Fibroblast of lung (primary cell): ENCODE measurements around the gene COX17. TPM values are rescaled to one million over a fixed set of nuclear protein-coding genes. Genes with fewer than 3 reads are reported as not detected.
"Not testable (repeated sequence)": the region's sequence is repeated elsewhere in the genome, so short reads cannot be mapped to it uniquely, and the experiment has no call there.

Experiments
- DNase-seq, 2 donors: peaks; one replicate each; pipeline versions ENCODE4 v3.0.0 to v3.0.0-alpha.2; 2010; ENCODE audit warnings: low read depth in 2 of 2
- H2AFZ ChIP-seq: 2 replicates; pipeline ENCODE4 v1.5.1; 2012; ENCODE audit warnings: low read length, control low read depth, inconsistent platforms
- H3K27ac ChIP-seq: 2 replicates; pipeline ENCODE4 v1.5.1; 2011; ENCODE audit warnings: low read length, control low read depth; ENCODE audit not compliant: insufficient read depth
- H3K27me3 ChIP-seq: 2 replicates; pipeline ENCODE4 v1.5.1; 2011; ENCODE audit warnings: mild to moderate bottlenecking, low read length; ENCODE audit not compliant: control insufficient read depth, insufficient read depth
- H3K36me3 ChIP-seq: 2 replicates; pipeline ENCODE4 v1.5.1; 2011; ENCODE audit warnings: low read length; ENCODE audit not compliant: control insufficient read depth, insufficient read depth
- H3K4me1 ChIP-seq: 2 replicates; pipeline ENCODE4 v1.5.1; 2011; ENCODE audit warnings: low read length; ENCODE audit not compliant: control insufficient read depth, insufficient read depth; ENCODE audit errors: extremely low read depth
- H3K4me2 ChIP-seq: 2 replicates; pipeline ENCODE4 v1.5.1; 2011; ENCODE audit warnings: low read length, control low read depth; ENCODE audit not compliant: insufficient read depth; ENCODE audit errors: extremely low read depth
- H3K4me3 ChIP-seq, 4 experiments: fragments of 200-600 bp in 1 of 4; sonication (generic) in 1 of 4; replicated peaks in 1 of 4; 2 replicates each; pipeline ENCODE4 v1.5.1; 2011 to 2016; ENCODE audit warnings: low read length in 4 of 4, low read depth in 3 of 4, mild to moderate bottlenecking in 3 of 4, control low read depth in 2 of 4, inconsistent platforms in 1 of 4, mixed read lengths in 1 of 4; ENCODE audit not compliant: insufficient read depth in 1 of 4; ENCODE audit errors: control extremely low read depth in 1 of 4
- H3K79me2 ChIP-seq: 2 replicates; pipeline ENCODE4 v1.5.1; 2012; ENCODE audit warnings: mild to moderate bottlenecking, low read length, inconsistent platforms; ENCODE audit not compliant: control insufficient read depth, insufficient read depth
- H3K9ac ChIP-seq: 2 replicates; pipeline ENCODE4 v1.5.1; 2011; ENCODE audit warnings: mild to moderate bottlenecking, low read length, control low read depth; ENCODE audit not compliant: insufficient read depth
- H3K9me3 ChIP-seq: 2 replicates; pipeline ENCODE4 v1.5.1; 2012; ENCODE audit warnings: low read depth, low read length; ENCODE audit not compliant: control insufficient read depth, insufficient read depth
- H4K20me1 ChIP-seq: 2 replicates; pipeline ENCODE4 v1.5.1; 2011; ENCODE audit warnings: low read length; ENCODE audit not compliant: control insufficient read depth, insufficient read depth; ENCODE audit errors: extremely low read depth
- CTCF ChIP-seq, 2 donors: IDR thresholded peaks in 1 of 2; conservative IDR thresholded peaks in 1 of 2; 1 replicate in 1 of 2; 2 replicates in 1 of 2; pipeline ENCODE4 v1.5.1; 2011 to 2012; ENCODE audit warnings: low read length in 2 of 2, control low read depth in 1 of 2, inconsistent platforms in 1 of 2, low read depth in 1 of 2, mild to moderate bottlenecking in 1 of 2
- EZH2 ChIP-seq: IDR thresholded peaks from 2 replicates; pipeline ENCODE4 v1.5.1; 2012; ENCODE audit warnings: low read length, control low read depth, mild to moderate bottlenecking; ENCODE audit errors: missing control alignments
- polyA plus RNA-seq, 2 donors: library from polyadenylated mRNA; depleted of rRNA in 1 of 2; stranded (reverse) in 1 of 2; unstranded in 1 of 2; fragments of >200 nt; gene quantifications; 2 replicates each; pipeline ENCODE4 v1.2.1, GENCODE V29; 2011 to 2012; ENCODE audit warnings: missing spikeins in 1 of 2
- total RNA-seq: library from RNA; depleted of rRNA; stranded (reverse); fragments of >200 nt; gene quantifications from 2 replicates; pipeline ENCODE4 v1.2.1, GENCODE V29; 2014

The COX17 gene
- total and polyA plus RNA-seq, 2 donors (not counting 1 experiment from before 2014, with no cell fraction given) = 19.6 to 21.0 TPM

- no peaks in the 10 kb centered on the region for H3K27me3 ChIP-seq
- H3K4me3 ChIP-seq = no peak overlapping the region
- H3K9me3 ChIP-seq = no peaks in the 10 kb centered on the region
- H3K79me2 ChIP-seq = no peaks in the 10 kb centered on the region
- H3K9ac ChIP-seq = no peak overlapping the region
- peak; percentile 46 to 60 for DNase-seq
- peak; percentile 44 for TF ChIP-seq CTCF (conservative IDR thresholded peaks at IDR 0.05 in 1 of 2, IDR thresholded peaks at IDR 0.05 in 1 of 2; ENCODE audit: low read depth in 1 of 2, low read length in 2 of 2)
- TF ChIP-seq EZH2 = no peak
- no peaks in the 10 kb centered on the region for H3K4me1 ChIP-seq
- no peak overlapping the region for H2AFZ ChIP-seq
- H3K36me3 ChIP-seq = no peaks in the 10 kb centered on the region
- H3K4me2 ChIP-seq = no peak overlapping the region
- H4K20me1 ChIP-seq = no peaks in the 10 kb centered on the region
- no peak overlapping the region for H3K27ac ChIP-seq
Measured at GRCh38 chr3:119681279-119681678, 4.1 kb upstream of the COX17 start.

- no peaks in the 10 kb centered on the region for H3K36me3 ChIP-seq
- no peaks in the 10 kb centered on the region for H3K9me3 ChIP-seq
- TF ChIP-seq EZH2 (no peak), CTCF (conservative IDR thresholded peaks at IDR 0.05 in 1 of 2, IDR thresholded peaks at IDR 0.05 in 1 of 2; ENCODE audit: low read depth in 1 of 2, low read length in 2 of 2) (no peak)
- H3K4me2 ChIP-seq = no peak overlapping the region
- H2AFZ ChIP-seq = peak overlapping the region; percentile 35
- DNase-seq = no peak
- H3K27me3 ChIP-seq = no peaks in the 10 kb centered on the region
- no peaks in the 10 kb centered on the region for H3K4me1 ChIP-seq
- no peaks in the 10 kb centered on the region for H4K20me1 ChIP-seq
- H3K4me3 ChIP-seq = no peak overlapping the region
- no peak overlapping the region for H3K9ac ChIP-seq
- H3K27ac ChIP-seq = no peak overlapping the region
- H3K79me2 ChIP-seq = peaks cover 2% of the 10 kb centered on the region
Measured at GRCh38 chr3:119679874-119680273, 2.7 kb upstream of the COX17 start.

GRCh38 chr3:119678209-119678608 is 1.0 kb upstream of the COX17 start:
- H3K4me3 ChIP-seq, H3K79me2 ChIP-seq, H3K4me2 ChIP-seq, H4K20me1 ChIP-seq, H3K9ac ChIP-seq, H3K36me3 ChIP-seq, H3K27ac ChIP-seq, DNase-seq, H3K4me1 ChIP-seq, H3K9me3 ChIP-seq, H2AFZ ChIP-seq, H3K27me3 ChIP-seq: not testable (repeated sequence)

- Histone ChIP-seq H3K27me3 (no peaks in the 10 kb centered on the region), H3K4me2 (peak overlapping the region; percentile 42), H2AFZ (peak overlapping the region; percentile 64), H4K20me1 (no peaks in the 10 kb centered on the region), H3K27ac (peak overlapping the region; percentile 76), H3K36me3 (no peaks in the 10 kb centered on the region), H3K4me1 (no peaks in the 10 kb centered on the region), H3K4me3 (peak overlapping the region; percentile 63 to 90 (median 74)), H3K9ac (no peak overlapping the region), H3K79me2 (peaks cover 2% of the 10 kb centered on the region), H3K9me3 (no peaks in the 10 kb centered on the region)
- TF ChIP-seq CTCF (conservative IDR thresholded peaks at IDR 0.05 in 1 of 2, IDR thresholded peaks at IDR 0.05 in 1 of 2; ENCODE audit: low read depth in 1 of 2, low read length in 2 of 2) (no peak), EZH2 (no peak)
- DNase-seq = no peak
Measured at GRCh38 chr3:119677641-119677934, 382 bp upstream of the COX17 start.
